Cardiac muscle cell (in vitro differentiated cells and primary cell): Measurements from ENCODE around the gene ZNF438. TPM values are rescaled to one million over a fixed set of nuclear protein-coding genes. Genes with fewer than 3 reads are reported as not detected.
A peak's percentile ranks its signal among the peaks of the same experiment; 100 is the strongest.

Experiments used
- DNase-seq, 2 donors: peaks; one replicate each; pipeline versions ENCODE4 v3.0.0 to v3.0.0-alpha.2; 2010 to 2017; ENCODE audit warnings: low read depth in 1 of 2, low spot score in 1 of 2
- H3K27ac ChIP-seq: fragments of 200-600 bp; sonication (generic); 2 replicates; pipeline ENCODE4 v1.5.1; 2016
- H3K27me3 ChIP-seq: fragments of 200-600 bp; sonication (generic); 2 replicates; pipeline ENCODE4 v1.6.0; 2016; ENCODE audit warnings: control low read depth
- H3K36me3 ChIP-seq: fragments of 200-600 bp; sonication (generic); 2 replicates; pipeline ENCODE4 v1.5.1; 2016; ENCODE audit warnings: control low read depth
- H3K4me1 ChIP-seq: fragments of 200-600 bp; sonication (generic); 2 replicates; pipeline ENCODE4 v1.8.1; 2017; ENCODE audit warnings: low read depth, mild to moderate bottlenecking, mixed run types
- H3K4me3 ChIP-seq: fragments of 200-600 bp; sonication (generic); 2 replicates; pipeline ENCODE4 v1.5.1; 2016; ENCODE audit warnings: mild to moderate bottlenecking
- H3K9me3 ChIP-seq: fragments of 200-600 bp; sonication (generic); 2 replicates; pipeline ENCODE4 v1.5.1; 2017; ENCODE audit warnings: low read depth, mild to moderate bottlenecking, control low read depth
- CTCF ChIP-seq: IDR thresholded peaks from 2 replicates; pipeline ENCODE4 v1.5.1; 2012; ENCODE audit warnings: low read depth, mild to moderate bottlenecking, low read length
- polyA plus RNA-seq: library from polyadenylated mRNA; unstranded; fragments of >200 nt; fragmentation: Nextera tagmentation; extraction: Ambion mirVana; gene quantifications from 2 replicates; pipeline ENCODE4 v1.2.1, GENCODE V29; 2016
- total RNA-seq: library from RNA; depleted of rRNA; stranded (reverse); fragments of >200 nt; gene quantifications from 2 replicates; pipeline ENCODE4 v1.2.3, GENCODE V29; 2016

The ZNF438 gene
- total and polyA plus RNA-seq, 2 experiments from 2014 or later, result 2.9 to 6.0 TPM

- H3K4me1 ChIP-seq, result peaks cover 5% of the 10 kb centered on the region
- H3K9me3 ChIP-seq, result no peaks in the 10 kb centered on the region
- H3K36me3 ChIP-seq, result no peaks in the 10 kb centered on the region
- DNase-seq, result no peak
- H3K27ac ChIP-seq, result no peak overlapping the region
- no peaks in the 10 kb centered on the region for H3K27me3 ChIP-seq
- no peak overlapping the region for H3K4me3 ChIP-seq
- TF ChIP-seq CTCF, result no peak
These were observed 162.1 kb downstream of the ZNF438 start for GRCh38 chr10:30869566-30869965.

- DNase-seq, result no peak
- H3K4me1 ChIP-seq, result peaks cover 5% of the 10 kb centered on the region
- H3K36me3 ChIP-seq, result no peaks in the 10 kb centered on the region
- H3K27ac ChIP-seq, result no peak overlapping the region
- H3K27me3 ChIP-seq, result no peaks in the 10 kb centered on the region
- no peak for TF ChIP-seq CTCF
- H3K4me3 ChIP-seq, result no peak overlapping the region
- H3K9me3 ChIP-seq, result no peaks in the 10 kb centered on the region
These were observed 163.1 kb downstream of the ZNF438 start for GRCh38 chr10:30868611-30869010.

GRCh38 chr10:30866896-30867295 is 164.8 kb downstream of the ZNF438 start:
- Histone ChIP-seq H3K27ac (no peak overlapping the region), H3K4me3 (no peak overlapping the region), H3K9me3 (no peaks in the 10 kb centered on the region), H3K36me3 (no peaks in the 10 kb centered on the region), H3K27me3 (no peaks in the 10 kb centered on the region), H3K4me1 (peaks cover 5% of the 10 kb centered on the region)
- no peak for DNase-seq
- TF ChIP-seq CTCF, result no peak

GRCh38 chr10:30865141-30865926 is 166.3 kb downstream of the ZNF438 start:
- no peak overlapping the region for H3K4me3 ChIP-seq
- no peak overlapping the region for H3K27ac ChIP-seq
- DNase-seq, result peak in 1 of 2 donors; percentile 78
- no peaks in the 10 kb centered on the region for H3K27me3 ChIP-seq
- no peak for TF ChIP-seq CTCF
- no peaks in the 10 kb centered on the region for H3K4me1 ChIP-seq
- H3K9me3 ChIP-seq, result no peaks in the 10 kb centered on the region
- H3K36me3 ChIP-seq, result no peaks in the 10 kb centered on the region

- Histone ChIP-seq H3K4me3 (no peak overlapping the region), H3K9me3 (no peaks in the 10 kb centered on the region), H3K27ac (no peak overlapping the region), H3K36me3 (no peaks in the 10 kb centered on the region), H3K4me1 (no peaks in the 10 kb centered on the region), H3K27me3 (no peaks in the 10 kb centered on the region)
- no peak for DNase-seq
- no peak for TF ChIP-seq CTCF
These were observed 168.0 kb downstream of the ZNF438 start for GRCh38 chr10:30863516-30864210.
